ENCODE measurements around the gene TLR5. TPM values are rescaled to one million over a fixed set of nuclear protein-coding genes. Genes with fewer than 3 reads are reported as not detected.

TLR5 gene
- total and polyA plus RNA-seq, 2 of the 4 experiments (the other 2 are of a cell fraction) = 0.09 to 0.18 TPM

DNA sequence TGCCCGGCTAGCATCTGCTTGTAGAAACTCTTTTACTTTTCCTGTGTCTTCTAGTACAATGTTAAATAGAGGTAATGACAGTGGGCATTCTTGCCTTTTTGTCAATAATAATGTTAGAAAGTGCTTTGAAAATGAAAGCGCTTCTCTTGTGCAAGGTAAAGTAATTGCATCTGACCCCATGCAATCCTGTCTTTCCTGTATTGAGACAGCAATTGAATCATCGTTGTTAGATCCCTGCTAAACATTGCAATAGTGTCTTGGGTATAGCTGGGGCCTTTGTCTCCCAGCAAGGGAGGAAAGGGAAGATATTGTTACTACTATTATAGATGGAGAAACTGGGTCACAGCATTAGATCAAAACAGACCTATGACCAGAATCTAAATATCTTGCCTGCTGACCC is 80.9 kb downstream of the TLR5 start:
- Histone ChIP-seq H2BK20ac (ENCODE audit: low read depth, low read length) (no peak overlapping the region), H3K27ac (ENCODE audit: insufficient read depth, low read length) (no peak overlapping the region), H3K9ac (ENCODE audit: low read depth, low read length) (no peak overlapping the region), H4K20me1 (ENCODE audit: insufficient read depth, low read length) (no peaks in the 10 kb centered on the region), H2AFZ (replicated peaks; ENCODE audit: low read length, poor library complexity) (no peak overlapping the region), H4K91ac (ENCODE audit: insufficient read depth, low read depth, low read length) (no peak overlapping the region), H3K4me3 (ENCODE audit: insufficient read depth, low read depth, low read length) (no peak overlapping the region), H3K9me1 (ENCODE audit: insufficient read depth, low read length) (no peaks in the 10 kb centered on the region), H3K9me3 (ENCODE audit: control insufficient read depth, insufficient read depth, low read length) (no peaks in the 10 kb centered on the region), H2AK9ac (replicated peaks; ENCODE audit: low read depth, low read length, poor library complexity) (no peak overlapping the region), H2BK5ac (ENCODE audit: low read depth, low read length, poor library complexity, severe bottlenecking) (no peak overlapping the region), H4K5ac (ENCODE audit: low read depth, low read length) (no peak overlapping the region), H3K27me3 (ENCODE audit: control insufficient read depth, insufficient read depth, low read length) (peaks cover 7% of the 10 kb centered on the region), H4K8ac (ENCODE audit: low read depth in 2 of 2, low read length in 2 of 2) (no peak overlapping the region), H3K36me3 (ENCODE audit: control insufficient read depth, insufficient read depth, low read length) (no peaks in the 10 kb centered on the region), H3K56ac (ENCODE audit: extremely low read depth, insufficient read depth, low read length) (no peak overlapping the region), H3K4me1 (ENCODE audit: control insufficient read depth, insufficient read depth, low read length) (no peaks in the 10 kb centered on the region), H2BK120ac (ENCODE audit: low read depth, low read length) (no peak overlapping the region), H3K4ac (ENCODE audit: low read depth, low read length) (no peak overlapping the region), H2BK15ac (ENCODE audit: low read depth, low read length) (no peak overlapping the region), H3K18ac (ENCODE audit: low read depth, low read length) (no peak overlapping the region), H3K79me1 (ENCODE audit: low read depth in 1 of 2, low read length in 2 of 2) (no peaks in the 10 kb centered on the region), H3K4me2 (ENCODE audit: low read depth, low read length) (no peak overlapping the region), H3K14ac (replicated peaks; ENCODE audit: low read depth, low read length) (no peak overlapping the region), H2AK5ac (ENCODE audit: low read depth, low read length) (no peak overlapping the region), H3K23ac (ENCODE audit: low read depth, low read length) (no peak overlapping the region)
- intact Hi-C loops (cut with micrococcal nuclease) (no loop called here), in situ Hi-C loops (cut with MboI; ENCODE audit: low sequenced_read_pairs) (no loop called here), dilution Hi-C loops (cut with HindIII; ENCODE audit: low sequenced_read_pairs, unreplicated experiment) (no loop called here)
- ChIA-PET CTCF (no interaction called here), POLR2A (ENCODE audit: unreplicated experiment) (no interaction called here)
- no TSS peak for BruUV-seq (replicated peaks)
- TF ChIP-seq ELK1 (IDR thresholded peaks at IDR 0.05; ENCODE audit: borderline replicate concordance, low read depth, low read length) = no peak
- no peak for TF ChIP-seq USF2 (IDR thresholded peaks at IDR 0.05; ENCODE audit: low read depth, low read length)
- no peak for TF ChIP-seq SMC3 (IDR thresholded peaks at IDR 0.05; ENCODE audit: low read depth, low read length)
- no peak for TF ChIP-seq MAFK (IDR thresholded peaks at IDR 0.05; ENCODE audit: low read depth, low read length)
- no peak for TF ChIP-seq NFE2L2 (IDR thresholded peaks at IDR 0.05; ENCODE audit: low read depth, low read length)
- TF ChIP-seq CTCF (conservative IDR thresholded peaks at IDR 0.05; ENCODE audit: low read depth, low read length) = no peak
- TF ChIP-seq MAZ (IDR thresholded peaks at IDR 0.05; ENCODE audit: borderline replicate concordance, low read depth, low read length) = no peak
- no peak for TF ChIP-seq POLR2A (IDR thresholded peaks at IDR 0.05; ENCODE audit: low read depth, low read length)
- no peak for TF ChIP-seq BHLHE40 (IDR thresholded peaks at IDR 0.05; ENCODE audit: low read depth, low read length)
- TF ChIP-seq RCOR1 (IDR thresholded peaks at IDR 0.05; ENCODE audit: insufficient replicate concordance, low read length) = no peak
- no peak for TF ChIP-seq MXI1 (IDR thresholded peaks at IDR 0.05; ENCODE audit: borderline replicate concordance, low read depth, low read length)
- TF ChIP-seq CEBPB (IDR thresholded peaks at IDR 0.05; ENCODE audit: low read depth, low read length) = no peak
- no peak for TF ChIP-seq RFX5 (IDR thresholded peaks at IDR 0.05; ENCODE audit: low read depth, low read length)
- no CpG with 5 or more reads among the region's 3 CpGs for WGBS, 2 experiments (ENCODE audit: extremely low coverage in 2 of 2, insufficient read length in 1 of 2)
- ATAC-seq (ENCODE audit: low read depth) (no peak), DNase-seq (no peak)
